ENCODE data around the gene IFNA6.

The IFNA6 gene

GRCh38 chr9:21326526-21327139 is 24.1 kb downstream of the IFNA6 start:
- DNase-seq: peak; percentile 32

GRCh38 chr9:21324047-21324446 is 26.6 kb downstream of the IFNA6 start:
- DNase-seq: peak; percentile 73

DNA sequence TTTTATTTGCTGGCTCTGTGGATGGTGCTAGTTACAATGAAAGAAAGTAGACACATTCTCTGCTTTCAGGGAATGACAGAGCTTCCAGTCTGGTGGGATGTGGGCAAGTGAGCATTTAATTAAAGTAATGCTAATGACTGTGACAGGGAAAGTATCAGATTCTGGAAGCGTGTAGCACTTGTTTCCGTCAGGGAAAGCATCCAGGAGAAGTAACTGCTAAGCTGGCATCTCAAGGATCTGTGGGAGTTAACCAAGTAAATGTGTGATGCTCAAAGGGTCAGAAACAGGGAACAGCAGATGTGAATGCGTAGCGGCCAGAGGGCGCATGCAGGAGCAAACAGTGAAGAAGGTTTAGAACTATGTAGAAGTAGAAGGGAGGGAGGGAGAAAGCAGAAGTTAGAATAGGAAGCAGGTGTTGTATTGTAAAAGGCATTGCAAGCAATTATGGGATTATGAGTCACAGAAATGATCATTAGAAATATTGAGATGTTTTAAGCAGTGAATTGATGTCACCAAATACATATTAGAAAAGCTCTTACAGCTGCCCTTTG is 27.7 kb downstream of the IFNA6 start:
- DNase-seq: peak; percentile 75

DNA sequence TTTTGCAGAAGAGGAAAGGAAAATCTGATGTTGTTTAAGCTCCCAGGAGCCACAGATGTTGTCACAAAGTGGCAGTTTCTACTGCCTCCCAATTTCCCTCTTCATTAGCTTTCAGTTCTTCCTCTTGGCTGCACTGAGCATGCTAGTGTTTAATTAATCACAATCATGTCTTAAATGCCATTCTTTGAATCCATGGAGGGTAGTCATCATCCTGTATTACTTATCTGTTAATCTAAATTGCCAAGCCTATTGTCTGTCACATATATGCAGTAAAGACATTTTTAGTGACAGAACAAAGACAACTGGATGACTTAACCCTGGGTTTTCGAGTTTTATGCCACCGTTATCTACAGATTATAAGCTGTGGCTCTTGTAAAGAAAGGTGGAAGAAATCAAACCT is 30.2 kb downstream of the IFNA6 start:
- peak; percentile 44 for DNase-seq

- peak; percentile 56 for DNase-seq
These were observed 32.4 kb downstream of the IFNA6 start for GRCh38 chr9:21317956-21318923.

GRCh38 chr9:21316860-21317259 is 33.8 kb downstream of the IFNA6 start:
- no peak for DNase-seq

GRCh38 chr9:21316032-21316842 is 34.5 kb downstream of the IFNA6 start:
- no peak for DNase-seq

GRCh38 chr9:21314152-21314551 is 36.5 kb downstream of the IFNA6 start:
- DNase-seq: no peak

DNA sequence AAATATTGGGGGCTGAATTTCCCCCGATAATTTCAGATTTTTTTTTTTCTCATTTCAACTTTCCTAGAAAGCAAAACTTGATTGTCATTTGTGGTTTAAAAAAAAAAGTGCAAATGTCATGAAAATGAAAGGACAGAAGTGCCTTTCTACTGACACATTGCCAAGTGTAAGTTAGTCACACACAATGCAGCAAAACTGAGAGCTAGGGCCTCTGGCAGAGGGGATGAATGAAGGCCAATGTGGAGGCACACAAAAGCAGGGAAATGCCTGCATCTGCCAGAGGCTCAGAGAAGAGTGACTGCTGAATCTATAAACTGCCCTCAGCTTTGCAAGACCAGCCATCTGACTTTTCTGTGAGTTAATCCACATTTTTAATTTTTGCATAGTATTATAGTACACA is 38.8 kb downstream of the IFNA6 start:
- no peak for DNase-seq

GRCh38 chr9:21305213-21305612 is 45.5 kb downstream of the IFNA6 start, which contains the start of gene IFNA5:
IFNA5 (minus strand) TSS chr9:21305313; CDS start chr9:21305256, 57 bp downstream.
- DNase-seq: no peak
